Parietal lobe (tissue), 1 donor: ENCODE data around the gene ANKRA2. TPM values are rescaled to one million over a fixed set of nuclear protein-coding genes. Genes with fewer than 3 reads are reported as not detected.

Experiments used
- total RNA-seq: library from RNA; depleted of rRNA; stranded (reverse); fragments of >200 nt; gene quantifications from one replicate; pipeline ENCODE4 v1.2.3, GENCODE V29; 2014

The ANKRA2 gene
- total RNA-seq = 57.3 TPM

GRCh38 chr5:73565139-73565968, at the start of gene ANKRA2, which contains the start of gene UTP15:
Gene ANKRA2 (minus strand): TSS chr5:73565639. CDS start chr5:73562881, 2,758 bp downstream.
Gene UTP15 (plus strand): TSS chr5:73565743. CDS start chr5:73567345, 1,602 bp downstream.

Other genes starting within 250 kb of the ANKRA2 start
- gene FOXD1, start 116.9 kb downstream of the ANKRA2 start, total RNA-seq = 0.31 TPM
- 216 TPM for gene BTF3, start 67.2 kb downstream of the ANKRA2 start, total RNA-seq
- 48.8 TPM for gene UTP15, start 104 bp upstream of the ANKRA2 start, total RNA-seq
- gene ARHGEF28, start 60.6 kb upstream of the ANKRA2 start, total RNA-seq = 8.1 TPM